ENCODE data around the gene PCMTD2. TPM values are rescaled to one million over a fixed set of nuclear protein-coding genes. Genes with fewer than 3 reads are reported as not detected.
A peak's percentile ranks its signal among the peaks of the same experiment; 100 is the strongest.

PCMTD2 gene
- polyA plus RNA-seq, 3 donors = 26.5 to 49.1 (median 27.6) TPM

GRCh38 chr20:64253000-64253383 is 2.6 kb upstream of the PCMTD2 start:
- Histone ChIP-seq H3K27me3 (ENCODE audit: control insufficient read depth in 2 of 2, insufficient read depth in 2 of 2, low read length in 2 of 2) (peaks cover 0 to 7% of the 10 kb centered on the region in 2 donors), H3K9ac (ENCODE audit: insufficient read depth, low read length, poor library complexity, severe bottlenecking) (no peak overlapping the region), H3K4me1 (ENCODE audit: control insufficient read depth in 1 of 2, insufficient read depth in 2 of 2, low read length in 2 of 2) (peaks cover 18 to 29% of the 10 kb centered on the region in 2 donors), H3K36me3 (replicated peaks in 1 of 2; ENCODE audit: control insufficient read depth in 1 of 2, insufficient read depth in 2 of 2, low read length in 2 of 2) (no peaks in the 10 kb centered on the region), H3K9me3 (replicated peaks in 1 of 2; ENCODE audit: control insufficient read depth in 1 of 2, insufficient read depth in 1 of 2, low read length in 2 of 2) (no peaks in the 10 kb centered on the region), H2AFZ (ENCODE audit: insufficient read depth, low read depth, low read length, poor library complexity, severe bottlenecking) (peak overlapping the region; percentile 60), H3K79me2 (ENCODE audit: insufficient read depth, low read length) (peaks cover 22% of the 10 kb centered on the region), H3K4me2 (replicated peaks; ENCODE audit: extremely low read depth, low read length, poor library complexity, severe bottlenecking) (no peak overlapping the region), H3K4me3 (replicated peaks in 1 of 3; ENCODE audit: low read depth in 2 of 3, low read length in 3 of 3) (no peak overlapping the region), H4K20me1 (ENCODE audit: insufficient read depth, low read length) (no peaks in the 10 kb centered on the region), H3K27ac (ENCODE audit: low read depth in 1 of 2, low read length in 2 of 2) (no peak overlapping the region)
- peaks cover 29% of the 10 kb centered on the region for H3K4me1 Mint-ChIP-seq
- TF ChIP-seq CTCF (IDR thresholded peaks at IDR 0.05) = no peak
- intact Hi-C loops (cut with micrococcal nuclease) = loop anchor here in 1 of 2 donors (5.0 kb wide), 1 partner anchor 171 kb away; the partner anchor contains the start of genes LKAAEAR1 and OPRL1
- H3K9me3 Mint-ChIP-seq = no peaks in the 10 kb centered on the region
- WGBS (ENCODE audit: insufficient coverage) = 100% methylated on average over 2 of the region's 4 CpGs
- peak overlapping the region in 1 of 7 donors; percentile 77 for H3K27ac Mint-ChIP-seq
- no peak for DNase-seq
- H3K27me3 Mint-ChIP-seq (ENCODE audit: low read depth in 3 of 3) = peaks cover 9 to 22% (median 10%) of the 10 kb centered on the region in 3 donors
- no peaks in the 10 kb centered on the region for H3K36me3 Mint-ChIP-seq
- no peak overlapping the region for H3K4me3 Mint-ChIP-seq

- Histone ChIP-seq H3K4me2 (replicated peaks; ENCODE audit: extremely low read depth, low read length, poor library complexity, severe bottlenecking) (no peak overlapping the region), H4K20me1 (ENCODE audit: insufficient read depth, low read length) (peaks cover 1% of the 10 kb centered on the region), H3K79me2 (ENCODE audit: insufficient read depth, low read length) (peaks cover 26% of the 10 kb centered on the region), H2AFZ (ENCODE audit: insufficient read depth, low read depth, low read length, poor library complexity, severe bottlenecking) (no peak overlapping the region), H3K4me1 (ENCODE audit: control insufficient read depth in 1 of 2, insufficient read depth in 2 of 2, low read length in 2 of 2) (peaks cover 18 to 29% of the 10 kb centered on the region in 2 donors), H3K9ac (ENCODE audit: insufficient read depth, low read length, poor library complexity, severe bottlenecking) (no peak overlapping the region), H3K4me3 (replicated peaks in 1 of 3; ENCODE audit: low read depth in 2 of 3, low read length in 3 of 3) (no peak overlapping the region), H3K27me3 (ENCODE audit: control insufficient read depth in 2 of 2, insufficient read depth in 2 of 2, low read length in 2 of 2) (peaks cover 0 to 7% of the 10 kb centered on the region in 2 donors), H3K27ac (ENCODE audit: low read depth in 1 of 2, low read length in 2 of 2) (no peak overlapping the region), H3K36me3 (replicated peaks in 1 of 2; ENCODE audit: control insufficient read depth in 1 of 2, insufficient read depth in 2 of 2, low read length in 2 of 2) (no peaks in the 10 kb centered on the region), H3K9me3 (replicated peaks in 1 of 2; ENCODE audit: control insufficient read depth in 1 of 2, insufficient read depth in 1 of 2, low read length in 2 of 2) (no peaks in the 10 kb centered on the region)
- no peaks in the 10 kb centered on the region for H3K9me3 Mint-ChIP-seq
- H3K36me3 Mint-ChIP-seq = no peaks in the 10 kb centered on the region
- no peak for DNase-seq
- H3K4me1 Mint-ChIP-seq = peaks cover 31% of the 10 kb centered on the region
- peaks cover 9 to 22% (median 10%) of the 10 kb centered on the region in 3 donors for H3K27me3 Mint-ChIP-seq (ENCODE audit: low read depth in 3 of 3)
- intact Hi-C loops (cut with micrococcal nuclease) = loop anchor here in 1 of 2 donors (5.0 kb wide), 1 partner anchor 171 kb away; the partner anchor contains the start of genes LKAAEAR1 and OPRL1
- H3K4me3 Mint-ChIP-seq = no peak overlapping the region
- H3K27ac Mint-ChIP-seq = no peak overlapping the region
- WGBS (ENCODE audit: insufficient coverage) = 96% methylated on average over 3 of the region's 4 CpGs
- TF ChIP-seq CTCF (IDR thresholded peaks at IDR 0.05) = no peak
Observed at GRCh38 chr20:64253443-64253842, 2.1 kb upstream of the PCMTD2 start.
